ES-I3 (cell line): ENCODE results near the gene STXBP6.

Experiments used
- H3K36me3 ChIP-seq: 2 replicates; pipeline ENCODE4 v1.6.1; 2013; ENCODE audit warnings: mild to moderate bottlenecking, low read length, control low read depth, moderate library complexity; ENCODE audit not compliant: insufficient read depth
- H3K4me1 ChIP-seq: 2 replicates; pipeline ENCODE4 v1.6.1; 2013; ENCODE audit warnings: mild to moderate bottlenecking, control low read depth, low read length; ENCODE audit not compliant: insufficient read depth
- H3K9ac ChIP-seq: 2 replicates; pipeline ENCODE4 v1.6.1; 2013; ENCODE audit warnings: low read depth, mild to moderate bottlenecking, low read length, moderate library complexity
- H3K9me3 ChIP-seq: 2 replicates; pipeline ENCODE4 v1.6.1; 2013; ENCODE audit warnings: mild to moderate bottlenecking, low read length, moderate library complexity; ENCODE audit not compliant: control insufficient read depth, insufficient read depth

The STXBP6 gene

DNA sequence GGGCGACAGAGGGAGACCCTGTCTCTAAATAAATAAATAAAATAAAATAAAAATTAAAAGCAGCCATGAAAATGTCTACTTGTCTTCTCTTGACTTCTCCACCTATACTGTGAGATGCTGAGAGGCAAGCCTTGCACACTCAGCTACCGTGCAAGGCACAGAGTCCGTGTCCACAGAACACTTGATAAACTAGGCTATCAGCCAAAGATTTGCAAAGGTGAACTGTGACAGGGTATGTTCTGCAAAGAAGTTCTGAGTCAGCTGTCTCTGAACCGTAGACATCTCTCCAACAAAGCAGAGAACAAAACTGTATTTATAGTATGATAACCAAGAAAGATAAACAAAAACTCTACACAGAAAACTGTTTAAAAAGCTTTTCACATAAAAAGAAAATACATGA, 35.5 kb downstream of the STXBP6 start:
- no peaks in the 10 kb centered on the region for H3K36me3 ChIP-seq
- no peak overlapping the region for H3K9ac ChIP-seq
- H3K9me3 ChIP-seq: no peaks in the 10 kb centered on the region
- peaks cover 12% of the 10 kb centered on the region for H3K4me1 ChIP-seq

DNA sequence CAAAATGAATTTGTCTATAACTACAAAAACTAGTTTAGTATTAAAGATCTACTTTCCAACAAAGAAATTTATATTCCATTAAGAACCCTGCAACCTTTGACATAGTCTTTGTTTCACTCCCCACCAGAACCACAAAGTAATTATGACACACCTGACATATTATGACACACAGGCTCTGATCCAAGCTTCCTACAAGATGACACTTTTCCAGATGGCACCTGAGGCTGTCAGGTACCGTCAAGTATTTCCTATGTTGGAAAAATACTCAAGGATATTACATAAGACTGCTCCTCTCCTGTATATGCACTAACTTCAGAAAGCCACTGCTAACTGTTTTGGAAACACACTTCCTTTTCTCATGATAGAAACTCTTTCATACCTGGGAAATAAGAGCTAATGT, 38.9 kb downstream of the STXBP6 start:
- H3K36me3 ChIP-seq: no peaks in the 10 kb centered on the region
- no peaks in the 10 kb centered on the region for H3K9me3 ChIP-seq
- peaks cover 23% of the 10 kb centered on the region for H3K4me1 ChIP-seq
- no peak overlapping the region for H3K9ac ChIP-seq

DNA sequence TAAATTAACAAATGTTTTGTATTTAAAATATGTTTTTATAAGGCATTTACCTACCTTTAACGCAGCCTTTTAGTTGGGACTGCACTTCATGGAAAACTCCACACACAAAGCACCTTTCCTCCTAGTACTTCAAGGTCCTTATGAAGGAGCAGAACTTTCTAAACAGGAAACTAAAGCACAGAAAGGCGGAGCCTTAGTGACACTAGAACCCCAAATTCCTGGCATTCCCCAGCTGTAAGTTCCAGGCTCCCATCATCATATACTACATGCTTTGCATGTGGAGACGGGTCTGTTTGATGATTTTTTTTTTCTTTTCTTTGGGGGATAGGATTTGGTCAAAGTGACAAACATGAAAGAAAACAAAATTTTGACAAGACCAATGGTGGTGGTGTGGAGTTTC, 39.5 kb downstream of the STXBP6 start:
- Histone ChIP-seq H3K9me3 (no peaks in the 10 kb centered on the region), H3K36me3 (no peaks in the 10 kb centered on the region), H3K4me1 (peaks cover 23% of the 10 kb centered on the region), H3K9ac (no peak overlapping the region)

DNA sequence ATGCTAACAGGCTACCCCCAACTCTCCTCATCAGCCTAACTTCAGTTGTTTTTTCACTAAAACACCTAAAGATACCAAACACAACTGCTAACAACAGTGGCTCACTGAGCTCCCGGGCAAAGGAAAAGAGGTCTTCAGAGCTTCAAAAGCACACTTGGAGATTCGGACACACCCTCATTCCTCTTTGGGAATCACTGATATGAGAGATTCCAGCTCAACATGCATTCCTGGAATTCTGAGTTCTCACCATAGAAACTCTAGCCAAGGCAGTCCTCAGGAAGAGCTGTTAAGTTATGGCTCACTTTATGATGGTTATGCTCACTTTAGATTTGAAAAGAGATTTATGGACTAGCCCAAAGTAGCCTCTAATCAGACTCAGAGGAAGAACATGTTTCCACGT, 40.1 kb downstream of the STXBP6 start:
- Histone ChIP-seq H3K36me3 (no peaks in the 10 kb centered on the region), H3K4me1 (peaks cover 23% of the 10 kb centered on the region), H3K9me3 (no peaks in the 10 kb centered on the region), H3K9ac (no peak overlapping the region)

DNA sequence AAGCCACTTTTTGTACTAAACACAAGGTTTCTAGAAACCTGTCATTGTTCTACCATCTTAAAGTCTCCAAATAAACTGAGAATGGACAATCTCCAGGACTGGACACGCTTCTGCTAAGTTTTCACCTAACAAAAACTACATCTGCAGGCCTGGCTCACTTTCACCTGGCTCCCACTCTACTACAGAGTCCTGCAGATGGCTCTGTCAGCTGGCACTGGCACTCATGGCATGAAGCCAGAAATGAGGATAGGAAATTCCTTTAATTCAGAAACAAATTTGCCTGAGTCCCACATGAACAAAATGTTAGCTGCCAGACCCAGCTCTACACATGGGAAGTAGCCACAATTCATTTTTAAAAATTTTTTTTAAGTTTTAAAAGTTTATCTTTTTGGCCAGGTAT, 42.1 kb downstream of the STXBP6 start:
- no peaks in the 10 kb centered on the region for H3K36me3 ChIP-seq
- no peaks in the 10 kb centered on the region for H3K9me3 ChIP-seq
- H3K4me1 ChIP-seq: peaks cover 23% of the 10 kb centered on the region
- no peak overlapping the region for H3K9ac ChIP-seq

DNA sequence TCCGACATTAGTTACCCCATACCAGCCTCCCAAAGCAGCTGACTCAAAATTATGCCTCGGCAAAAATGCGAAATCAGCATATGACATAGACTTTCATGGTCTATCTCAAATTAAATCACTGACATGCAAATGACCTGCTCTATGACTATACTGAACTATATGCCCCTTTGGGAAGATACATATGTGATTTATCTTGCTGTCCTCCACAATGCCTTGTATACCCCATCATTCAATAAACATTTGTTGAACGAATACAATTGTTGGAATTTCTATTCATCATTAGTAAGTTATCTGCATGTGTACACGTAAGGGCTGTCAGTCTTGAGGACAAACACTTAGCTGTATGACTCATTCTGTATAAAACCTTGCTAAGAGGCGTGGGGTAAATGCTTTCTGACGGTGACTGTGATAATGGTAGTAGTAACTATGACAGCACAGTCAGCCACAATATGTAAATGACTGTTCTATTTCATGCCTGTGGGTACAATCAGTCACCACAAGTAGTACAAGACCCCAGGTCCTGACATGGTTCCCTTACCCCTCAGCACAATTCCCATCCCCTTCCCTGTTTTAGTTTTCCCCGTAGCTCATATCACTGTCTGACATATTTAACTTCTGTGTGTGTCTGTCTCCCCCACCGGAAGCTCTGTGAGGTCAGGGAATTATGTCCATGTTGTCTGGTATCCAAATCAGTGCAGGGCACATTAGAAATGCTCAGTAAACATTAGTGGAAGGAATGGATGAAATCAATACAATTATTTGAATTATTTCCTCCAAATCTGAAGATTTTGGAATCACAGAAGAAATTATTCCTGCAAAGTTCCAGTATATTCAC, 42.8 kb downstream of the STXBP6 start:
- Histone ChIP-seq H3K9ac (no peak overlapping the region), H3K4me1 (peaks cover 23% of the 10 kb centered on the region), H3K36me3 (no peaks in the 10 kb centered on the region), H3K9me3 (no peaks in the 10 kb centered on the region)

DNA sequence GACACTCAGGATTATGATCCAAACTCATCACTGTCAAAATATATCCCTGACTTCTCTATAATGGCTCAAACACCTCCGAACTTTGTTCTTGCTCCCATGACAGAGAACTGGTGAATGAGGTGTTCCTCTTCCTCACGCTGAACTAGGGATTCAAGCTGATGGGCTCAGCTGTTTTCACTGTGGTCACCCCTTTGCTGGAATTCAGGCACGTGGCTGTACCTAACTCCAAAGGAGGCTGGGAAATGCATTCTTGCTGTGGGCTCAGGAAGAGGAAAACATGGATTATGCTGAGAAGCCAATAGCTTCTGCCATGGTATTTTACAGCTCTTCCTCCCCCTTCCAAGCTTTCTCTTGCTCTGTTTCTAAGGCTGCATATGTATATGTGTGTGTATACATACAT, 43.9 kb downstream of the STXBP6 start:
- Histone ChIP-seq H3K9ac (no peak overlapping the region), H3K4me1 (peaks cover 23% of the 10 kb centered on the region), H3K9me3 (no peaks in the 10 kb centered on the region), H3K36me3 (no peaks in the 10 kb centered on the region)

DNA sequence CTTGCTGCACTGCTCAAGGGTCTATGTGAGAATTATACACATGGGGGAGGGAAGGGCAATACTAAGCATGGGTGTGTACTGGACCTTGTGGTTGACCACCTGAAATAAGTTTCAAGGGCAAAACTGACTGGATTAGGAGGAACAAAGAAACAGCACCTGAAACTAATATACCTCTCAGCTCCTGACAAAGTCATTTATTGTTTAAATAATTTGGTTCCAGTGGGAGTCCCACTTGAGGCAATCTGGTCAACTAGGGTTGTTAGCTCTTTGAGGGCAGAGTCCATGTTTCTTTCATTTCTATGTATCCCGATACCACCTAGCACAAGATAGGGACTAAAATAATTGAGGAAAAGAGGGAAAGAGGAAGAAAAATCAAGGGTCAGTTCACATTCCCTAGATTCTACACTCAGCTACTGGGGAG, 45.5 kb downstream of the STXBP6 start:
- Histone ChIP-seq H3K36me3 (no peaks in the 10 kb centered on the region), H3K9ac (no peak overlapping the region), H3K4me1 (peaks cover 11% of the 10 kb centered on the region), H3K9me3 (no peaks in the 10 kb centered on the region)

DNA sequence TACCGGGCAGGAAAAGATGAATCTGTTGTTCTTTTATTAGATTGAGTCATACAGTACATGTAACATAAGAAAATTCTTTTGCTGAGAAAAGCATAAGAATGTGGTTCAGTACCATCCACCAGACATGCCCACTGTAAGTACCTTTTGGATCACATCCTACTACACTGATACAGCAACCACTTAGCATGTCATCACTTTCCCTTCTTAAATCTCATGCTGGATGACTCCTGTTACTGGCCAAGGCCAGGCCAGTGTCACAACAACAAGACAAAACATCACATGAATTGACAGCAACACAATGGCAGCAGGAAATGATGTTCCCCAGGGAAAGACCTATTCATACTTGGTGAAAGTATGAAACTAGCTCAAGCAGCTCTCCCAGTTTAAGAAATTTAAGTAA, 46.4 kb downstream of the STXBP6 start:
- H3K4me1 ChIP-seq: peaks cover 2% of the 10 kb centered on the region
- H3K9me3 ChIP-seq: no peaks in the 10 kb centered on the region
- H3K9ac ChIP-seq: no peak overlapping the region
- no peaks in the 10 kb centered on the region for H3K36me3 ChIP-seq

DNA sequence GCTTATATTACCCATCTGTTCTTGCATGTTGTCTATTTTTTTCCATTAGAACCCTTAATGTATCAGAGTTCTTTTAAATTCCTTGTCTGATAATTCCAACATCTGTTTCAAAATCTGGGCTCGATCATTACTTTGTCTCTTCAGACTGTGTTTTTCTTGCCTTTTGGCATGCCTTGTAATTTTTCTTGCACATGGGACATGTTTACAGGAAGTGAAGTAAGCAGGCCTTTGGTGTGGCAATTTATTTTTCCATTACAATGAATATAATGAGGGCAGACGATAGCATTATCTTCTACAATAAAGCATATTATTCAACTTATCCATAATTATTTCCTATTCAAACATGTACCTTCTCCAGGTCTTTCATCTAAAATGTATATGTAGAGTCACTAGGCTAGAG, 48.3 kb downstream of the STXBP6 start:
- Histone ChIP-seq H3K36me3 (no peaks in the 10 kb centered on the region), H3K9ac (no peak overlapping the region), H3K4me1 (no peaks in the 10 kb centered on the region; the same call in 1 of the 2 replicates), H3K9me3 (no peaks in the 10 kb centered on the region)

DNA sequence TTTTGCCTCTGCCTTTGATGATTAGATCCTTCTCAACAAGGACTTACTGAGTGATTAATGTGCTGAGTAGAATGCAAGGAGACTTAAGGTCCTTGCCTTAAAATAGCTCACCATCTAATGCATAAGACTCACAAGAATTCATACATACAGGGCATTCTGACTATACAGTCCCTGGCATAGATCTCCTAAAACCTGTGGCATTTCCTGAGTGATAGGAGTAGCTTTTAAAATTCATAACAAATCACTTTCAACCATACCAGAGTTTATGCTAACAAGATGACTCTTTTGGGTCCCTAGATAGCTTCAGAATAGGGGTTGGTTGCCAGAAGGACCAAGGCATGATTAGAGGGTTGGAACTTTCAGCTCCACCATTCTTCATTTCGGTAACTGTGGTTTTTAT, 48.8 kb downstream of the STXBP6 start:
- Histone ChIP-seq H3K9ac (no peak overlapping the region), H3K4me1 (no peaks in the 10 kb centered on the region; the same call in 1 of the 2 replicates), H3K9me3 (no peaks in the 10 kb centered on the region), H3K36me3 (no peaks in the 10 kb centered on the region)

DNA sequence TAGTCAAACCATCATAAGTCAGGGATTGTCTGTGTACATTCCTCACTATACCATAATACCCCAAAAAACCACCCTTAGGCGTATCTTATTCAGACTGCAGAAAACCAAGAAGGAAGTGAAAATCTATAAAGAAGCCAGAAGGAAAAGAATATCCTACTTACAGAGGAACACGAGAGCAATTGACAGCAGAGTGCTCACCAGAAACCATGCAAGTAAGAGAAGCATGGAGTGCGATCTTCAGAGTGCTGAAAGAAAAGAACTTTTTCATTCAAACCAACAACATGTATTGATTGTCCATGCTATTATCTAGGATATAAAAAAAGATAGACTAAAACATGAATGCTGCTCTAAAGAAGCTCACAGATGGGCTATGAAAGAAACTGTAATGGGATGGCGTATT, 50.8 kb downstream of the STXBP6 start:
- no peaks in the 10 kb centered on the region for H3K36me3 ChIP-seq
- no peaks in the 10 kb centered on the region for H3K9me3 ChIP-seq
- H3K9ac ChIP-seq: no peak overlapping the region
- no peaks in the 10 kb centered on the region; the same call in 1 of the 2 replicates for H3K4me1 ChIP-seq

DNA sequence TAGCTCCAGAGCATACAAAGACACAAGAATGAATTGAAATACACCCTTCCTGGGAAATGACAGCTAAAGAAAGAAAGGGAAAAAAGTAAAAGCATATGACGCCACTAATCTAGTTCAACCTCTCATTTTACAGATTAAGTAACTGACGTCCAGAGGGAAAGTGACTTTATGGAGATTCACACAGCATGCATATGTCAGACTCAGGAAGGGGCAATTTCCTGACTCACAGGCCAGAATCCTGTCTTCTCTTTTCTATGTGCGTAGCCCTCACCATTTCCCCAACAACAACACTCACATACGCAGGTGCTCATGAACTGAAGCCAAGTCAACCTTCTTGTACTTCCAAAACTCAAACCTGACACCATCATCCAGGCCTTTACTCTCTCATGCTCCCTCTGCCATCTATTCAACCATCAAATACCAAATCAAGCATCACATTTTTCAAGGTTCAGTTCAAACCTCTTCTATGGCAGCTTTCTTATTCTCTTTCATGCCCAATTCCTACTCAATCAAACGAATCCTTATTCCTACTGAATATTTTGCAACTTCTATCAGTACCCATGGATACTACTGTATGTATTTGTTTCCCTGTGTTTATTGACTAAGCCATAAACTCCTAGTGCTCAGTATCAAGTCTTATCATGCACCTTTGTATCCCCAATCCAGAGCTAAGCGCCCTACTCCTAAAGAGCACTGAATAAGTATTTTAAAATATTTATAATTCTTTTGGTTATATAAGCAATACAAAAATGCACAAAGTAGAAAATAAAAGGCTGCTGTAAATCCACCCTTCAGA, 52.8 kb downstream of the STXBP6 start:
- H3K9ac ChIP-seq: no peak overlapping the region
- H3K9me3 ChIP-seq: no peaks in the 10 kb centered on the region
- H3K4me1 ChIP-seq: no peaks in the 10 kb centered on the region; the same call in 1 of the 2 replicates
- no peaks in the 10 kb centered on the region for H3K36me3 ChIP-seq

DNA sequence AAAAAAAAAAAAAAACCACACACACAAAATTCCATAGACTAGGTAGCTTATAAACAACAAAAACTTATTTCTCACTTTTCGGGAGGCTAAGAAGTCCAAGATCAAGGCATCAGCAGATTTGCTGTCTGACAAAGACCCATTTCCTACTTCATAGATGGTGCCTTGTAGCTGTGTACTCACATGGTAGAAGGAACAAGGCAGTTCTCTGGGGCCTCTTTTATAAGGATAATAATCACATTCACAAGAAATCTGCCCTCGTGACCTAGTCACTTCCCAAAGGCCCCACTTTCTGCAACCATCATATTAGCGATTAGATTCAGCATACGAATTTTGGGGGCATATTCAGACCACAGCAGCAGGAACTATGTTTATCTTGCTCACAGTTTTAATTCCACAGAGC, 54.9 kb downstream of the STXBP6 start:
- no peaks in the 10 kb centered on the region for H3K9me3 ChIP-seq
- H3K4me1 ChIP-seq: no peaks in the 10 kb centered on the region; the same call in 1 of the 2 replicates
- no peak overlapping the region for H3K9ac ChIP-seq
- H3K36me3 ChIP-seq: no peaks in the 10 kb centered on the region

DNA sequence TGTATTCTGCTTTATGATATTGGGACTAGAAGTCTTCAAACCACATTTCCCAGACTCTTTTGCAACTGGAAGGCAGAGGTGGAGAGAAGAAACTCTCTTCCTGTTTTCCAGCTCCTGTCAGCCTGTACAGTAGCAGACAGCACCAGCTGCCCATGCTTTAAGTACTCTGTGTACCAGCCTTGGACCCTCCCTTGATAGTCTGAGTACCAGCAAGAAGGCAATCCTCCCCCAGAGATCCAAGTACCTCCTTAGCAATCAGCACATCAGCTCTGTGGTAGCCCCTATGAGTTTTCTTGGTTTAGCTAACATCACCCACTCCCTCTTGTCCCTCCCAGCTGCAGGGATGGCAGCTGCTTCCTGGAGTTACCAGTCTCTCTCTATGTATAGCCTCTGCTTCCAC, 56.3 kb downstream of the STXBP6 start:
- Histone ChIP-seq H3K4me1 (no peaks in the 10 kb centered on the region; the same call in 1 of the 2 replicates), H3K9ac (no peak overlapping the region), H3K9me3 (no peaks in the 10 kb centered on the region), H3K36me3 (no peaks in the 10 kb centered on the region)
